ENCODE data around the gene KRTAP26-1.

Gene KRTAP26-1

DNA sequence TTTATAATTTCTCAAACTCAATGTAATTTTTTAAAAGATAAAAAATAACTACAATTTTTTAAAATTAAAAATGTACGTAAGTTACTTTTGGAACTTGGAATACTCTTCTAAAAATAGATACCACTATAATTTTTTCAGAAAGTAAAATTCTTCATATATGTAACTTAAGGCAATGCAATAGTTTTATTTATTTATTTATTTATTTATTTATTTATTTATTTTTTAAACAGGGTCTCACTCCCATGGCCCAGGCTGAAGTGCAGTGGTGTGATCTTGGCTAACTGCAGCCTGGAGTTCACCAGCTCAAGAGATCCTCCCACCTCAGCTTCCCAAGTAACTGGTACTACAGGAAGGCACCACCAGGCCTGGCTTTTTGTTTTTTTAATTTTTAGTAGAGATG, 31.4 kb upstream of the KRTAP26-1 start:
- no peaks in the 10 kb centered on the region for H4K20me1 ChIP-seq (ENCODE audit: low read depth, low read length)
- no peaks in the 10 kb centered on the region for H3F3A ChIP-seq (ENCODE audit: insufficient read depth)
- H3K79me2 ChIP-seq (ENCODE audit: insufficient read depth, low read length), result no peaks in the 10 kb centered on the region
- H3K4me3 ChIP-seq (ENCODE audit: insufficient read depth, low read length, poor library complexity, severe bottlenecking), result no peak overlapping the region
- H2AFZ ChIP-seq (ENCODE audit: low read depth, low read length, severe bottlenecking), result no peak overlapping the region
- no peak overlapping the region for H3K27ac ChIP-seq (ENCODE audit: low read depth, low read length)
- H3K4me2 ChIP-seq (ENCODE audit: low read depth, low read length, poor library complexity, severe bottlenecking), result no peak overlapping the region
- H3K9ac ChIP-seq (ENCODE audit: low read length), result no peak overlapping the region
- no peak for TF ChIP-seq EZH2phosphoT487 (conservative IDR thresholded peaks at IDR 0.05; ENCODE audit: low read length)
- TF ChIP-seq, protein P1, sequence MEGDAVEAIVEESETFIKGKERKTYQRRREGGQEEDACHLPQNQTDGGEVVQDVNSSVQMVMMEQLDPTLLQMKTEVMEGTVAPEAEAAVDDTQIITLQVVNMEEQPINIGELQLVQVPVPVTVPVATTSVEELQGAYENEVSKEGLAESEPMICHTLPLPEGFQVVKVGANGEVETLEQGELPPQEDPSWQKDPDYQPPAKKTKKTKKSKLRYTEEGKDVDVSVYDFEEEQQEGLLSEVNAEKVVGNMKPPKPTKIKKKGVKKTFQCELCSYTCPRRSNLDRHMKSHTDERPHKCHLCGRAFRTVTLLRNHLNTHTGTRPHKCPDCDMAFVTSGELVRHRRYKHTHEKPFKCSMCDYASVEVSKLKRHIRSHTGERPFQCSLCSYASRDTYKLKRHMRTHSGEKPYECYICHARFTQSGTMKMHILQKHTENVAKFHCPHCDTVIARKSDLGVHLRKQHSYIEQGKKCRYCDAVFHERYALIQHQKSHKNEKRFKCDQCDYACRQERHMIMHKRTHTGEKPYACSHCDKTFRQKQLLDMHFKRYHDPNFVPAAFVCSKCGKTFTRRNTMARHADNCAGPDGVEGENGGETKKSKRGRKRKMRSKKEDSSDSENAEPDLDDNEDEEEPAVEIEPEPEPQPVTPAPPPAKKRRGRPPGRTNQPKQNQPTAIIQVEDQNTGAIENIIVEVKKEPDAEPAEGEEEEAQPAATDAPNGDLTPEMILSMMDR (IDR thresholded peaks at IDR 0.05; ENCODE audit: insufficient read depth, low read length, poor library complexity, severe bottlenecking), result no peak
- H3K36me3 ChIP-seq (ENCODE audit: low read length), result no peaks in the 10 kb centered on the region
- H3K9me3 ChIP-seq (ENCODE audit: insufficient read depth, low read length), result no peaks in the 10 kb centered on the region
- H3K27me3 ChIP-seq (ENCODE audit: low read length), result no peaks in the 10 kb centered on the region
- no peaks in the 10 kb centered on the region for H3K9me2 ChIP-seq (replicated peaks; ENCODE audit: insufficient read depth, low read length)

- Histone ChIP-seq H3K27me3 (ENCODE audit: low read length) (no peaks in the 10 kb centered on the region), H3K4me2 (ENCODE audit: low read depth, low read length, poor library complexity, severe bottlenecking) (no peak overlapping the region), H3K4me3 (ENCODE audit: insufficient read depth, low read length, poor library complexity, severe bottlenecking) (no peak overlapping the region), H4K20me1 (ENCODE audit: low read depth, low read length) (no peaks in the 10 kb centered on the region), H3K79me2 (ENCODE audit: insufficient read depth, low read length) (no peaks in the 10 kb centered on the region), H3K9ac (ENCODE audit: low read length) (no peak overlapping the region), H3F3A (ENCODE audit: insufficient read depth) (no peaks in the 10 kb centered on the region), H3K9me2 (replicated peaks; ENCODE audit: insufficient read depth, low read length) (no peaks in the 10 kb centered on the region), H2AFZ (ENCODE audit: low read depth, low read length, severe bottlenecking) (no peak overlapping the region), H3K27ac (ENCODE audit: low read depth, low read length) (no peak overlapping the region), H3K9me3 (ENCODE audit: insufficient read depth, low read length) (no peaks in the 10 kb centered on the region), H3K36me3 (ENCODE audit: low read length) (no peaks in the 10 kb centered on the region)
- TF ChIP-seq, protein P1 (IDR thresholded peaks at IDR 0.05; ENCODE audit: insufficient read depth, low read length, poor library complexity, severe bottlenecking), result no peak
- TF ChIP-seq EZH2phosphoT487 (conservative IDR thresholded peaks at IDR 0.05; ENCODE audit: low read length), result no peak
Observed at GRCh38 chr21:30349572-30349971, 29.5 kb upstream of the KRTAP26-1 start.

- Histone ChIP-seq H3K4me2 (ENCODE audit: low read depth, low read length, poor library complexity, severe bottlenecking) (no peak within 1 kb of the TSS), H3K36me3 (ENCODE audit: low read length) (no peaks in the 10 kb centered on the region)
Observed at GRCh38 chr21:30348506-30348905, 28.4 kb upstream of the KRTAP26-1 start, which contains the start of gene KRTAP23-1. TSS of gene KRTAP23-1 (minus strand) at chr21:30348606. CDS start at chr21:30348606, 0 bp downstream.

More at GRCh38 chr21:30348506-30348905, 28.4 kb upstream of the KRTAP26-1 start, which contains the start of gene KRTAP23-1:
- H3K9ac ChIP-seq (ENCODE audit: low read length), result no peak within 1 kb of the TSS
- no peak within 1 kb of the TSS for H2AFZ ChIP-seq (ENCODE audit: low read depth, low read length, severe bottlenecking)
- H3K9me2 ChIP-seq (replicated peaks; ENCODE audit: insufficient read depth, low read length), result no peaks in the 10 kb centered on the region
- no peaks in the 10 kb centered on the region for H4K20me1 ChIP-seq (ENCODE audit: low read depth, low read length)
- H3K27ac ChIP-seq (ENCODE audit: low read depth, low read length), result no peak within 1 kb of the TSS
- TF ChIP-seq, protein P1 (IDR thresholded peaks at IDR 0.05; ENCODE audit: insufficient read depth, low read length, poor library complexity, severe bottlenecking), result no peak
- no peaks in the 10 kb centered on the region for H3K27me3 ChIP-seq (ENCODE audit: low read length)
- no peaks in the 10 kb centered on the region for H3K79me2 ChIP-seq (ENCODE audit: insufficient read depth, low read length)
- no peaks in the 10 kb centered on the region for H3K9me3 ChIP-seq (ENCODE audit: insufficient read depth, low read length)
- H3K4me3 ChIP-seq (ENCODE audit: insufficient read depth, low read length, poor library complexity, severe bottlenecking), result no peak within 1 kb of the TSS
- H3F3A ChIP-seq (ENCODE audit: insufficient read depth), result no peaks in the 10 kb centered on the region
